Measurements from ENCODE around the gene COPS8. TPM values are rescaled to one million over a fixed set of nuclear protein-coding genes. Genes with fewer than 3 reads are reported as not detected.

Gene COPS8
- polyA plus RNA-seq, 1 of the 3 experiments (the other 2 are of a cell fraction), result 107 TPM

- no peaks in the 10 kb centered on the region for H4K20me1 ChIP-seq (ENCODE audit: insufficient read depth)
- TF ChIP-seq NFIC (IDR thresholded peaks at IDR 0.05; ENCODE audit: borderline replicate concordance), result no peak
- no peak for TF ChIP-seq YY1 (IDR thresholded peaks at IDR 0.05; ENCODE audit: low read depth)
- no peak for TF ChIP-seq FOSL2 (IDR thresholded peaks at IDR 0.05; ENCODE audit: borderline replicate concordance, low read depth)
- TF ChIP-seq SMC3 (IDR thresholded peaks at IDR 0.05; ENCODE audit: low read depth, low read length), result no peak
- no peak for TF ChIP-seq NRF1 (IDR thresholded peaks at IDR 0.05; ENCODE audit: low read depth, low read length)
- no peak for TF ChIP-seq PBX3 (IDR thresholded peaks at IDR 0.05)
- TF ChIP-seq REST (IDR thresholded peaks at IDR 0.05; ENCODE audit: low read depth, low read length), result no peak
- no peak for TF ChIP-seq CTCF (IDR thresholded peaks at IDR 0.05)
- TF ChIP-seq FOXM1 (IDR thresholded peaks at IDR 0.05; ENCODE audit: low read depth), result no peak
- no peaks in the 10 kb centered on the region for H3K27me3 ChIP-seq (ENCODE audit: insufficient read depth)
- CTCF ChIA-PET, result interaction anchor here (0.9 to 2.3 kb wide), 4 partner anchors 9 to 476 kb away, joined by 3 to 7 read pairs (median 4); no protein-coding TSS in a partner anchor
- WGBS (ENCODE audit: low lambda C conversion rate), result 90% methylated on average over 4 of the region's 4 CpGs
- H3K4me1 ChIP-seq (ENCODE audit: control insufficient read depth in 1 of 2, insufficient read depth in 2 of 2, low read depth in 1 of 2, low read length in 1 of 2), result peaks cover 0 to 16% of the 10 kb centered on the region in 2 experiments; a peak in 1 of 4 replicates
- H3K4me3 ChIP-seq (ENCODE audit: low read depth in 2 of 2, low read length in 1 of 2), result no peak overlapping the region
- H3K36me3 ChIP-seq (replicated peaks in 1 of 2; ENCODE audit: control insufficient read depth in 1 of 2, insufficient read depth in 2 of 2, low read length in 1 of 2), result peaks cover 66 to 85% of the 10 kb centered on the region in 2 experiments
- no peaks in the 10 kb centered on the region for H3K9me2 ChIP-seq
- H2AFZ ChIP-seq (ENCODE audit: low read depth), result no peak overlapping the region
- peaks cover 31% of the 10 kb centered on the region for H3F3A ChIP-seq (replicated peaks; ENCODE audit: insufficient read depth)
- H3K4me2 ChIP-seq, result no peak overlapping the region
- no peak for DNase-seq
- H3K27ac ChIP-seq (ENCODE audit: low read depth in 2 of 2, low read length in 1 of 2), result peak overlapping the region in 1 of 2 experiments; percentile 84; a peak in 3 of 4 replicates
- H3K79me2 ChIP-seq (ENCODE audit: insufficient read depth), result peaks cover 52% of the 10 kb centered on the region
- no peaks in the 10 kb centered on the region for H3K9me3 ChIP-seq
- POLR2A ChIA-PET, result no interaction called here
- no peak overlapping the region for H3K9ac ChIP-seq
Observed at GRCh38 chr2:237096201-237096600, 10.5 kb downstream of the COPS8 start.

- ChIA-PET CTCF (interaction anchor here (0.6 to 1.6 kb wide), 4 partner anchors 10 to 322 kb away, joined by 3 to 5 read pairs (median 3); partner anchors contain the start of gene COPS8), POLR2A (no interaction called here)
- Histone ChIP-seq H3K9me3 (no peaks in the 10 kb centered on the region), H3F3A (replicated peaks; ENCODE audit: insufficient read depth) (peaks cover 26% of the 10 kb centered on the region), H3K9me2 (no peaks in the 10 kb centered on the region), H3K27me3 (ENCODE audit: insufficient read depth) (no peaks in the 10 kb centered on the region), H3K36me3 (replicated peaks in 1 of 2; ENCODE audit: control insufficient read depth in 1 of 2, insufficient read depth in 2 of 2, low read length in 1 of 2) (peaks cover 74 to 84% of the 10 kb centered on the region in 2 experiments), H3K79me2 (ENCODE audit: insufficient read depth) (peaks cover 45% of the 10 kb centered on the region), H4K20me1 (ENCODE audit: insufficient read depth) (no peaks in the 10 kb centered on the region), H3K4me3 (ENCODE audit: low read depth in 2 of 2, low read length in 1 of 2) (no peak overlapping the region), H3K9ac (no peak overlapping the region), H2AFZ (ENCODE audit: low read depth) (no peak overlapping the region), H3K4me2 (no peak overlapping the region), H3K27ac (ENCODE audit: low read depth in 2 of 2, low read length in 1 of 2) (peak overlapping the region in 1 of 2 experiments; percentile 84; a peak in 2 of 4 replicates), H3K4me1 (ENCODE audit: control insufficient read depth in 1 of 2, insufficient read depth in 2 of 2, low read depth in 1 of 2, low read length in 1 of 2) (peaks cover 0 to 16% of the 10 kb centered on the region in 2 experiments; a peak in 1 of 4 replicates)
- DNase-seq, result no peak
- 80% methylated on average over 4 of the region's 4 CpGs for WGBS (ENCODE audit: low lambda C conversion rate)
- no peak for TF ChIP-seq MEF2A (IDR thresholded peaks at IDR 0.05; ENCODE audit: borderline replicate concordance, low read depth)
- TF ChIP-seq FOXJ3 (CRISPR knock-in tag; IDR thresholded peaks at IDR 0.05), result no peak
- TF ChIP-seq TEAD4 (IDR thresholded peaks at IDR 0.05; ENCODE audit: borderline replicate concordance, insufficient read depth), result no peak
- no peak for TF ChIP-seq MAX (IDR thresholded peaks at IDR 0.05; ENCODE audit: low read depth)
- TF ChIP-seq SMC3 (IDR thresholded peaks at IDR 0.05; ENCODE audit: low read depth, low read length), result no peak
- TF ChIP-seq CTCF (IDR thresholded peaks at IDR 0.05), result no peak
- no peak for TF ChIP-seq CHD2 (IDR thresholded peaks at IDR 0.05; ENCODE audit: low read length, partially characterized antibody)
- TF ChIP-seq FOSL2 (IDR thresholded peaks at IDR 0.05; ENCODE audit: borderline replicate concordance, low read depth), result no peak
- no peak for TF ChIP-seq PBX3 (IDR thresholded peaks at IDR 0.05)
Observed at GRCh38 chr2:237096911-237097310, 11.2 kb downstream of the COPS8 start.

Measured in SK-N-SH (cell line).